ENCODE data around the gene BSN. TPM values are rescaled to one million over a fixed set of nuclear protein-coding genes. Genes with fewer than 3 reads are reported as not detected.
A peak's percentile ranks its signal among the peaks of the same experiment; 100 is the strongest.
"Not testable (repeated sequence)": the region's sequence is repeated elsewhere in the genome, so short reads cannot be mapped to it uniquely, and the experiment has no call there.

The BSN gene
- total RNA-seq, 2 experiments from 2014 or later = 0.08 to 0.11 TPM

DNA sequence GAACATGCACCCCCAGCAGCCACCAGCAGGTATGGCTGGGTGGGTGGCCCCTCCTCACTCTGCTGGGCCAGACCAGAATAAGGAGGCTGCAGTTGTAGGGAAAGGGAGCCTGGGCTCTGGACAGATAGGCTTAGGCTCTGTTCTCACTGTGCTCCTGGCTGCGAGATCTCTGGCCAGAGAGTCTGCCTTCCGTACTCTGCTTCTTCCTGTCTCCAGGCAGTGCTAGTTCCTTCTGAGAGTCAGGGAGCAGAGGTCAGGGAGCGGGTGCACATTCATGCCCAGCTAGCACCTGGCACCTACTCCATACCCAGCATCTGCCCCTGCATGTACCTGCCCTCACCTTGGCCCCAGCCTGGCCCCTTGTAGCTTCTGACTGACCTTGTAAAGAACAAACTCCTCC lies 137.2 kb downstream of the BSN start:
- CTCF ChIA-PET = not testable (repeated sequence)

DNA sequence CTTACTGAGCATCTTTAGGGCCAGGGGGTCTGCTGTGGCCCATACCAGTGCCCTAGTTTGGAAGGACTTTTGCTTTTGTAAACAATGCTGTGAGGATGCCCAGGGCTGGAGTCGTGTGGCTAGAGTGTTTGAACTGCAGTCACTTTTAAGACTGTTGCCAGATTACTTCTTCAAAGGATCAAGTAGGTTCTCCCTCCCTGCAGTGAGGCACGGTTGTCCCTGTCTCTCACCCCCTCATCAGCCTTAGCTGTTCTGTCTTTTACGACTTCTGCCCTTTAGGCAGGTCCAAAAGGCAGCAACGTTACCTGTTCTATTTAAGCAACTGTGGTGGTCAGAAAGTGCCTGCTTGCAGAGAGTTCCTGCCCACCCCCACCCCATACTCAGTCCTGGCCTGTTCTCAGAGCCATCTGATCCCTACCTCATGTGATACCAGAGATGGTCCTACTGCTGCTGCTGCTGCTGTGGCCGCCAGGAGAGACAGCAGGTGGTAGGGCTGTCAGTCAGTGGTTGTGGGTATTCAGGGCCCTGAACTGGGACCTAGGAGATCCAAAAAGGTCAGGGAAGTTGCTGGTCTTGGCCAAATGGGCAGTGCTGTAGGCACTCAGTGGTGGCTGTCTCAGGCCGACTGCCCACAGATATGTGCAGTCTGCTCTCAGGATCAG lies 140.3 kb downstream of the BSN start:
- H3K27me3 ChIP-seq (ENCODE audit: control insufficient read depth in 1 of 2, insufficient read depth in 2 of 2, low read length in 2 of 2); H3K27me3 Mint-ChIP-seq; ATAC-seq (ENCODE audit: poor library complexity); CTCF ChIA-PET; H3K27ac ChIP-seq (ENCODE audit: low read depth in 1 of 2, low read length in 2 of 2); H3K9me3 Mint-ChIP-seq; DNase-seq; H3K27ac Mint-ChIP-seq; intact Hi-C loops (cut with DNase I, micrococcal nuclease); H3K4me3 Mint-ChIP-seq; H3K4me3 ChIP-seq (ENCODE audit: low read length); H3K9me3 ChIP-seq (ENCODE audit: control insufficient read depth in 1 of 2, insufficient read depth in 1 of 2, low read length in 2 of 2): not testable (repeated sequence)
- peaks cover 31% of the 10 kb centered on the region for H3K4me1 Mint-ChIP-seq (ENCODE audit: low read depth)
- Histone ChIP-seq H3K4me1 (ENCODE audit: insufficient read depth, low read length) (peaks cover 21% of the 10 kb centered on the region), H3K36me3 (ENCODE audit: insufficient read depth, low read length) (peaks cover 16% of the 10 kb centered on the region)
- H3K36me3 Mint-ChIP-seq (ENCODE audit: low read depth) = peaks cover 16% of the 10 kb centered on the region
- POLR2A ChIA-PET = interaction anchor here (0.6 to 0.7 kb wide), 2 partner anchors 210 to 999 kb away, joined by 3 read pairs; no protein-coding TSS in a partner anchor

More for the DNA sequence above, 137.2 kb downstream of the BSN start:
- H3K4me3 ChIP-seq (ENCODE audit: low read length); DNase-seq; H3K27me3 Mint-ChIP-seq; H3K9me3 ChIP-seq (ENCODE audit: control insufficient read depth in 1 of 2, insufficient read depth in 1 of 2, low read length in 2 of 2); H3K9me3 Mint-ChIP-seq; H3K27ac Mint-ChIP-seq; ATAC-seq (ENCODE audit: poor library complexity); H3K27me3 ChIP-seq (ENCODE audit: control insufficient read depth in 1 of 2, insufficient read depth in 2 of 2, low read length in 2 of 2); POLR2A ChIA-PET; H3K27ac ChIP-seq (ENCODE audit: low read depth in 1 of 2, low read length in 2 of 2); intact Hi-C loops (cut with DNase I, micrococcal nuclease); H3K36me3 ChIP-seq (ENCODE audit: insufficient read depth, low read length): not testable (repeated sequence)
- H3K36me3 Mint-ChIP-seq (ENCODE audit: low read depth) = peaks cover 12% of the 10 kb centered on the region
- H3K4me1 Mint-ChIP-seq (ENCODE audit: low read depth) = peaks cover 43% of the 10 kb centered on the region
- H3K4me3 Mint-ChIP-seq = peak overlapping the region; percentile 97
- peaks cover 42% of the 10 kb centered on the region for H3K4me1 ChIP-seq (ENCODE audit: insufficient read depth, low read length)

DNA sequence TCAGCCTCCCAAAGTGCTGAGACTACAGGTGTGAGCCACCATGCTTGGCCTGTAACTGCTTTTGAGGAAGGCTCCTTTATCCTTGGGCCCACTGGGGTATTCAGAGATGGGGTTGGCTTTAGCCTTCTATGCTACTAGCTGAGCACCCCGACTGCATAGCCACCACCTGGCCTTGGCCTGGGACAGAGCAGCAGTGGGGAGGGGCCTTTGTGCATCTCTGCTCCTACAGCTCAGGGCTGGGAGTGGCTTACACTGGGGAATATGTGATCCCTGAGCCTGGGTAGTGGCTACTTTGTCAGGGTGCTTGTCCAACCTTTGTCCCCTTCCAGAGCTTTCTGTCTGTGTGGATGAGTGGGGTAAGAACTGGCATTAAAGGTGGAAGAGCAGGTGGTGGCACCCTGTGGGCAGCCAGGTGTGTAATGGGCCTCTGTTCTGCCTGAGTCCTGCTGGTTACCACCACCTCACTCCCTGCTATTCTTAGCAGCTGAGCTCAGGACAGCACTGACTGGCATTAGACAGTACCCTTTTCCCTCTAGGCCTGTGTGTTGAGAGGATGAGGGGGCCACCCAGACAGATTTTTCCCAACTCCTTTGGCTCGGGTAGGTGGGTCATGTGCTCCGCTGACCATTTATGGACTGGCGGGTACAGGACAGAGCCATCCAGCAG lies 141.2 kb downstream of the BSN start:
- H3K4me1 ChIP-seq (ENCODE audit: insufficient read depth, low read length) = peaks cover 12% of the 10 kb centered on the region
- Mint-ChIP-seq H3K4me1 (ENCODE audit: low read depth) (peaks cover 21% of the 10 kb centered on the region), H3K36me3 (ENCODE audit: low read depth) (peaks cover 11% of the 10 kb centered on the region)
- H3K27me3 ChIP-seq (ENCODE audit: control insufficient read depth in 1 of 2, insufficient read depth in 2 of 2, low read length in 2 of 2); DNase-seq; ATAC-seq (ENCODE audit: poor library complexity); H3K4me3 ChIP-seq (ENCODE audit: low read length); H3K9me3 Mint-ChIP-seq; intact Hi-C loops (cut with DNase I, micrococcal nuclease); H3K27ac ChIP-seq (ENCODE audit: low read depth in 1 of 2, low read length in 2 of 2); CTCF ChIA-PET; H3K9me3 ChIP-seq (ENCODE audit: control insufficient read depth in 1 of 2, insufficient read depth in 1 of 2, low read length in 2 of 2); H3K27me3 Mint-ChIP-seq; H3K27ac Mint-ChIP-seq; H3K4me3 Mint-ChIP-seq: not testable (repeated sequence)
- H3K36me3 ChIP-seq (ENCODE audit: insufficient read depth, low read length) = peaks cover 23% of the 10 kb centered on the region
- POLR2A ChIA-PET = interaction anchor here (0.6 to 0.7 kb wide), 2 partner anchors 211 to 1000 kb away, joined by 3 read pairs; no protein-coding TSS in a partner anchor

DNA sequence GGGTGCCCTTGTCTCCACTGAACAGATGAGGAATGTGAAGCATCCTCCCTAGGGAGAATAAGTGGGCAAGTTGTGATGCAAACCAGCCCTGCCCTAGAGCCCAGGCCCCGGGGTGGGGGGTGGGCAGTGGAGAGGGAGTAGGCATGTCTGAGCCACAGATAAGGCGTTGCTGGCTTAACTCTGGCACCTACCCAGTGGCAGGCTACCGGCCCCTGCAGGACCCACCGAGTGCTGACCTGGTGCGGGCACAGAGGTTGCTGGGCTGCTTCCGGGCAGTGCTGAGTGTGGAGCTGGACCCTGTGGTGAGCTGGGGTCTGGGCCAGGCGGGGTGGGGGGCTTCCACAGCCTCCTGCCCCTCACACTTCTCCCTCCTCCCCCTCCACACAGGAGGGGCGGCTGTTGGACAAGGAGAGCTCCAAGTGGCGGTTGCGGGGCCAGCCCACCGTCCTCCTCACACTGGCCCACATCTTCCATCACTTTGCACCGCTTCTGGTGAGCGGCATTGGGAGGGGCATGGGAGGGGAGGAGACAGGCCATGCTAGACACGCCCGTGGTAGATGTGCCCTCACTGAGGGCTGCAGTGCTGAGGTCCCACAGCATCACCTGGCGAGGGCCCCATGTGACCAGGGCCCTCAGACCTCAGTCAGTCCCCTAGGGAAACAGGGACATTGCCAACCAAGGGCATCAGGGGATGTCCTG lies 145.2 kb downstream of the BSN start:
- no peak overlapping the region for H3K4me3 Mint-ChIP-seq
- POLR2A ChIA-PET = no interaction called here

More for the DNA sequence above, 145.2 kb downstream of the BSN start:
- peaks cover 31% of the 10 kb centered on the region for H3K36me3 Mint-ChIP-seq (ENCODE audit: low read depth)
- CTCF ChIA-PET = no interaction called here
- peaks cover 6% of the 10 kb centered on the region for H3K4me1 Mint-ChIP-seq (ENCODE audit: low read depth)
- H3K27me3 ChIP-seq (ENCODE audit: control insufficient read depth in 1 of 2, insufficient read depth in 2 of 2, low read length in 2 of 2) = no peaks in the 10 kb centered on the region
- H3K27me3 Mint-ChIP-seq = no peaks in the 10 kb centered on the region
- no peaks in the 10 kb centered on the region for H3K9me3 Mint-ChIP-seq
- H3K9me3 ChIP-seq (ENCODE audit: control insufficient read depth in 1 of 2, insufficient read depth in 1 of 2, low read length in 2 of 2) = no peaks in the 10 kb centered on the region
- intact Hi-C loops (cut with DNase I, micrococcal nuclease) = no loop called here
- ATAC-seq (ENCODE audit: poor library complexity) = no peak
- no peak for DNase-seq
- no peak overlapping the region for H3K4me3 ChIP-seq (ENCODE audit: low read length)
- H3K36me3 ChIP-seq (ENCODE audit: insufficient read depth, low read length) = peaks cover 46% of the 10 kb centered on the region
- H3K27ac Mint-ChIP-seq = no peak overlapping the region
- H3K4me1 ChIP-seq (ENCODE audit: insufficient read depth, low read length) = peaks cover 5% of the 10 kb centered on the region
- H3K27ac ChIP-seq (ENCODE audit: low read depth in 1 of 2, low read length in 2 of 2) = no peak overlapping the region
- TF ChIP-seq, protein P1, sequence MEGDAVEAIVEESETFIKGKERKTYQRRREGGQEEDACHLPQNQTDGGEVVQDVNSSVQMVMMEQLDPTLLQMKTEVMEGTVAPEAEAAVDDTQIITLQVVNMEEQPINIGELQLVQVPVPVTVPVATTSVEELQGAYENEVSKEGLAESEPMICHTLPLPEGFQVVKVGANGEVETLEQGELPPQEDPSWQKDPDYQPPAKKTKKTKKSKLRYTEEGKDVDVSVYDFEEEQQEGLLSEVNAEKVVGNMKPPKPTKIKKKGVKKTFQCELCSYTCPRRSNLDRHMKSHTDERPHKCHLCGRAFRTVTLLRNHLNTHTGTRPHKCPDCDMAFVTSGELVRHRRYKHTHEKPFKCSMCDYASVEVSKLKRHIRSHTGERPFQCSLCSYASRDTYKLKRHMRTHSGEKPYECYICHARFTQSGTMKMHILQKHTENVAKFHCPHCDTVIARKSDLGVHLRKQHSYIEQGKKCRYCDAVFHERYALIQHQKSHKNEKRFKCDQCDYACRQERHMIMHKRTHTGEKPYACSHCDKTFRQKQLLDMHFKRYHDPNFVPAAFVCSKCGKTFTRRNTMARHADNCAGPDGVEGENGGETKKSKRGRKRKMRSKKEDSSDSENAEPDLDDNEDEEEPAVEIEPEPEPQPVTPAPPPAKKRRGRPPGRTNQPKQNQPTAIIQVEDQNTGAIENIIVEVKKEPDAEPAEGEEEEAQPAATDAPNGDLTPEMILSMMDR (IDR thresholded peaks at IDR 0.05) = no peak

Data from CD4-positive, alpha-beta T cell (primary cell).